Forelimb muscle (tissue), 1 donor: ENCODE measurements around the gene PIPOX. TPM values are rescaled to one million over a fixed set of nuclear protein-coding genes. Genes with fewer than 3 reads are reported as not detected.

Experiments used
- DNase-seq: peaks from one replicate; pipeline ENCODE4 v3.0.0-alpha.2; 2013; ENCODE audit warnings: low read depth
- polyA plus RNA-seq: library from polyadenylated mRNA; unstranded; fragments of 120-200 nt; gene quantifications from one replicate; pipeline ENCODE4 v1.2.1, GENCODE V29; 2013; ENCODE audit not compliant: insufficient read length

PIPOX gene, protein sequence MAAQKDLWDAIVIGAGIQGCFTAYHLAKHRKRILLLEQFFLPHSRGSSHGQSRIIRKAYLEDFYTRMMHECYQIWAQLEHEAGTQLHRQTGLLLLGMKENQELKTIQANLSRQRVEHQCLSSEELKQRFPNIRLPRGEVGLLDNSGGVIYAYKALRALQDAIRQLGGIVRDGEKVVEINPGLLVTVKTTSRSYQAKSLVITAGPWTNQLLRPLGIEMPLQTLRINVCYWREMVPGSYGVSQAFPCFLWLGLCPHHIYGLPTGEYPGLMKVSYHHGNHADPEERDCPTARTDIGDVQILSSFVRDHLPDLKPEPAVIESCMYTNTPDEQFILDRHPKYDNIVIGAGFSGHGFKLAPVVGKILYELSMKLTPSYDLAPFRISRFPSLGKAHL
- polyA plus RNA-seq: 1.9 TPM

- DNase-seq: no peak
Observed at GRCh38 chr17:29042679-29043538, at the start of gene PIPOX. Gene PIPOX, plus strand, starts transcription at chr17:29043141. Its CDS starts 85 bp downstream, at chr17:29043226.

GRCh38 chr17:28993645-28994426 lies 49.1 kb upstream of the PIPOX start:
- no peak for DNase-seq

GRCh38 chr17:28996554-28997096 lies 46.3 kb upstream of the PIPOX start:
- no peak for DNase-seq

- no peak for DNase-seq
Observed at GRCh38 chr17:28997806-28998205, 45.1 kb upstream of the PIPOX start.

GRCh38 chr17:28999206-28999605 lies 43.7 kb upstream of the PIPOX start:
- no peak for DNase-seq

DNA sequence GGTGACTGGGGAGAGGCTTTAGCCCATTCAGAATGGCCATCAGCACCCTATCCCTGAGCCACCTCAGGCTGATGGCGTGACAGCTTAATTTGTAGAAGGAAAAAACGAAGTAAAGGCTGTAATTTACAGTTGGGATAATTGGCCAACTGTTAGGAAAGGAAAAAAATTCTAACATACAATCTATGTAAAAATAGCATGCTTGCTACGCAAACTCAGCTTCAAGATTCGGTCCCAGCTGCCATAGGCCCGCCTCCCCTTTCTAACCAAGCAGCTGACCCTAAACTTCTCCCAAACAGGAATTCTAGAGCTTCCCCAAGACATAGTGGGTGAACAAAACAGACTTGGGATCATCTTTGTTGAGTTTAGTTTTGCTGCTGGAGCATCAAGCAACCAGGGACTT lies 42.0 kb upstream of the PIPOX start:
- no peak for DNase-seq

GRCh38 chr17:29002811-29003210 lies 40.1 kb upstream of the PIPOX start:
- DNase-seq: no peak

- DNase-seq: no peak
Observed at GRCh38 chr17:29003289-29003688, 39.7 kb upstream of the PIPOX start.

DNA sequence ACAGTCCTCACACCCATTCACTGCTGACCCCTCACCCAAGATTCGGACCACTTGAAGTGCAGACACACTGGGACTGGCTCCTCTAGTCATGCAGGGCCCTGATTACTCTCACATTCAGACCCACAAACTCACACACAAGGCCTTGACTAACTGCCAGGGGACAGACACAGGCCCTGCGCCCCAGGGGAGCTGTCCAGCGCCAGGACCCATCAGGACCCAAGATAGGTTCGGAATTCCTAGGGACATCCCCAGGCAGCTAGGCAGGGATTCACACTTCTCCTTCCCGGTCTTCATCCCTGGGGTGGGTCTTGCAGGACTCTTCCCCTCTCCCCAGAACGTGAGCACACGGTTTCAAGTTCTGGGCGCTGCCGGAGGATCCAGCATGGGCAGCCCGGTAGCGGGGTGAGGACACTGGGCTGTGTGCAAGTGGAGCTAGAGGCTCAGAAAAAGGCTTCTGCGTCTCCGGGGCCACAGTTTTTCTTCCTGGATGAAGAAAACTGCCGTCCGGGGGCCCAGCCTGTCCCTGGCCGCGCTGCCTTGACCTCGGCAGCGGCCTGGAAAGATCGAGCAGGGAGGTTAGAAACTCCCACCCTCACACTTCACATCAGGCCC lies 38.8 kb upstream of the PIPOX start:
- DNase-seq: no peak

DNA sequence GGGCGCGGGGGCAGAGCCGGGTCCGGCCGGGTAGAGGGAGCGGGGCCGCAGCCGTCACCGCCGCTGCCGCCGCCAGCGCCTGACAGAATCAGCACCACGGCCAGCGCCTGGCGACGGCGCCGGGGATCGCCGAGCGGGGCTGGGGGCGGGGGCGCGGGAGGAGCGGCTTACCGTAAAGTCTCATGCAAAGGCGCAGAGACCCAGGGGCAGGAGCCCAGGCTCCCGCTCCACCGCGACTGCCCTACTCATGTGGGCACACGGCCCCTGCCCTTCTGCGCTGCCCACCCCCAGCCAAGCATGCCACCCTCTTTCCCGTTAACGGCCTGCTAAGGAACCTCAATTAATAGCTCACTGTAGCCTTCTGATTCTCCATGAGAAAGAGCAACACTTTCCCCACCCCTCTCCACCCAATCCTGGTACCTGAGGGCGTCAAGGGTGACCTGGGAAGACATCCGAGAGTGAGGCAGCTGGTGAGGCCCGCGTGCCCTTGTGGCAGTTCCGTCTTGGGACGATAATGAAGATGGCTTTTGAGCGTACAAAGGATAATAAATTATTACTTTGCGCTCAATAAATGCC lies 36.9 kb upstream of the PIPOX start, which contains the start of gene SEZ6:
TSS of gene SEZ6 (minus strand) at position 98 of the 576 bp plus-strand sequence. CDS start 164 bp downstream, outside the sequence.
- peak; percentile 28 for DNase-seq

DNA sequence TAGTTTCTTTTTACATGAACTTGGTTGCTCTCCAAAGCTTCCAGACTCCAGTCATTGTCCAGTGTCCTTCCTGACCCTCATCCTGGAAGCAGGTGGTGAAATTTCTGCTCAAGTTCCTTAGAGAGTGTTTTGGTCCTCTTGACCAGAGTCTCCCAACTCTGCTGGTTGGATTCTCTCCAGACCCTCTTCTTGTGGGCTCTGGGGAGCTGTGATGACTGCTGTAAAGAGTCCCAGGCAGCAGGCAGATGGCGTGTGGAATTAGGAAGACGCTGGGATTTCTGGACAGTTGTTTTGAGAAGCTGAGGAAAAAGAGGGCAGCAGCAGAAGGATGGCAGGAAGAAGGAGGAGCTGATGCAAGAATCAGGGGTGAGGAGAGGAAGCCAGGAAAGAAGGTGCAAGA lies 35.5 kb upstream of the PIPOX start:
- DNase-seq: no peak

DNA sequence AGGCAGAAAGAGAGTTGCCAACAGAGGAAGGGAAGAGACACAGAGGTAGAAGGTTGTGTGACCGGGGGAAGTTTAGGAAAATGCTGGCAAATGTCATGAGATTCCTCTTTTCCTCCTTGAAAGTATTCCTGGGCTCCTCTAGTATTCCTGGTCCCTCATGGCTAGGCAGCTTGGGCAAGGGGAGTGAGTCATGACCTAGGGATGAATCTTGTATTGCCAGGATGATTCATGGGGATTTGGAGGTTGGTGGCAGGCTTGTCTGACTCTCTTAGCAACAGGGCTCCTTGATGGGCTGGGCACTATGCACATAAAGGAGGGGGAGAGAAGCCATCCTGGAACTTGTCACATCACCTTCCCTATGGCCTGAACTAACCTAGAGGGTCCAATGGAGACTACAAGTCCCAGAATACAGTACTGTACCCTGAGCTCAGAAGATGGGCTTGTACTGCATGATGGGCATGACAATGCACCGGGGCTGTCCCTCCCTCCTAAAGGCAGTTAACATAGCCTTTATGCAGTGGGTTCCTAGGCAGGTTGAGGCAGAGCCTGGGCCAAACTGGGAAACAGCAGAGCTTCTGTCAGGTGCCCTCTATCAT lies 35.0 kb upstream of the PIPOX start:
- no peak for DNase-seq

DNA sequence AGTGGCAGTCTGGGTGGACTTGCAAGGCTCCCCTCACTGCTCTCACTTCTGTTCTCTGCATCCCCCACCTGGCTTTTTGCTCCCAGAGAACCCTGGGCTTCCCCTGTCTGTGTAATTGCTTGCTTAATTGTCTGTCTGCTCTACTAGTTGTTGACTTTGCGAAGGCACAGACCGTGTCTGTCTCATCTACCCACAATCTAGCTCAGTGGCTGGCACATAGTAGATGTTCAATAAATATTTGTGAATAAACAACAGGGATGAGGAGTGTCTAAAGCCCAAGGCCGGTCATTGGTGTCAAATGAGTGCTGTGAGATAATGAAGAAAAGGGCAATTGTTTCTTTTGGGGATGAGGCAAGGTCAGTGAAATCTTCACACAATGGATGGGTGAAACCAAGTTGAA lies 34.4 kb upstream of the PIPOX start:
- no peak for DNase-seq

DNA sequence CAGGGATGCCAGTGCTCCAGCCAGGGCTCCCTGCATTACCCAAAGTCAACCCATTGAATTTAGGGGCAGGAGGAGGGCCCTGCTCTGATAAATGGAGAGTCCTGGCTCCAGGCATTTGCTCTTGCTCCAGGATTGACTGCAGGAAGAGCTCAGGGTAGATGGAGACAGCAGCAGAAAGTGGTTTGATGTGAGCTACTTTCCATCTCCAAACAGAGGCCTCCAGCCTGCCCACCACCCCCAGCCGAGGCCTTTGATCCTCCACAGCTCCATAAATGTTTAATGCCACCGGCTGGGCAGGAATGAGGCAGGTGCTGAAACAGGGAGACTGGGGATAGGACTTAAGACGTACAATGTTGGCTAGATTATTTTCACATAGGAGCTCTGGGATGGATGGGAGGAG lies 32.8 kb upstream of the PIPOX start:
- DNase-seq: no peak

GRCh38 chr17:29010586-29010985 lies 32.4 kb upstream of the PIPOX start:
- DNase-seq: no peak

- no peak for DNase-seq
Observed at GRCh38 chr17:29012535-29012934, 30.4 kb upstream of the PIPOX start.

GRCh38 chr17:29014716-29015115 lies 28.2 kb upstream of the PIPOX start:
- no peak for DNase-seq

GRCh38 chr17:29016345-29017210 lies 26.4 kb upstream of the PIPOX start:
- no peak for DNase-seq

DNA sequence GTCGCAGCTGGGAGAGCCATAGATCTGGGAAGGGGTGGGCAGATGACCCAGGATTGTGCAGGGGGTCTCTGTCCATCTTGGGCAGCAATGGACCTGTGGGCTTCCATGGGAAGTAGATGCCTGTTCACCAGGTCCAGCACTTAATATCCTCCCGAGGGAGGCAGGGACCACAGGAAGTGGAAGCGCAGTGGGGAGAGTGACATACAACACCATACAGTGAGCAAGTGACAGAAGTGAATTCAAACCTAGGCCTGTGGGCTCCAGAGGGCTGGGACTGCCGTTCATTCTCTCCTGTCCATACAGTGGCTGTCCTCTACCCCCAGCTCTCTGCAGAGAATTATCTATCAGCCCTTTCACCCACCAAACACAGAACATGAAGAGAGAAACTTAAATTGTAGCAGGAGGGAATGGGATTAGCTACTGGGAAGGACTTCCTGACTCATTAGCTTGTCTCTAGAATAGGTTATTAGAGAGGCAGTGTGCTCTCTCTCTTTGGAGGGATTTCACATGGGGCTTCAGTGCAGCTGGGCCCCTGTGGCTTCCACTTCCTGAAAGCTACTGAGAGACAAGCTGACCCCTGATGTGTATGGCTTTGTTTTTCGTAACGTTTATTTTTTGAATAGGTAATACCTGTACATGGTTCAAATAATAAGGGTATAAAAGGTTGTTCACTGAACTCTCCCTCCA lies 24.0 kb upstream of the PIPOX start:
- DNase-seq: no peak
